Measurements from ENCODE around the gene PROX1. TPM values are rescaled to one million over a fixed set of nuclear protein-coding genes. Genes with fewer than 3 reads are reported as not detected.

The PROX1 gene
- total RNA-seq, 2 experiments from 2014 or later = 0.02 to 0.15 TPM

DNA sequence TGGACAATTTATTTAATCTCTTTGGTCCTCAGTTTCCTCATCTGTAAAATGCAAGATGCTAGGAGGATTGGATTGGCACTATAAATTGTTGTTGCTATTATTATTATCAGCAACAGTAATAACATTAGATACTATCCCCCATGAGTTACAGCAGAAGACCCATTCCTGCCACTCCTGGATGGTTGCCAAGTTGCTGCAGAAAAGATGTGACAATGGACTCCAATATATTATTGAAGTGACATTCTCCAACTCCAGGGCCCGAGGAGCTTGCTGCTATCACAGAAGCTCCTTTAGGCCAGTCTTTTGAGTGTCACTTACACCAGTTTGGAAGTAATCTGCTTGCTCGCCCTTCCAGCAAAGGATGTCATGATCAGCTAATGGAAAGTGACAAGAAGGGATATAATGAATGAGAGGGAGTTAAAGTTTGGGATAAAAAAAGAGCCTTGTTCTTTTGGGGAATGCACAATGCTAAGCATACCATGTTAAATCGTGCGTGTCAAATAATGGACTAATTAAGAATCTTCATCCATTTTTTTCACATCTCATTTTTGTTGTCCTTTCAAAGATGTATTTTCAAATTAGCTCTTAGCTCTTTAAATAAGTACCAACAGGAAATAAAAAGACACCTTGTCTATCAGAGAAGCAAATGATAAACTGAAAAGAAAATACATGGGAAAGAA lies 19.5 kb upstream of the PROX1 start:
- Mint-ChIP-seq H3K36me3 (ENCODE audit: low read depth) (no peaks in the 10 kb centered on the region), H3K27ac (no peak overlapping the region), H3K4me3 (no peak overlapping the region), H3K4me1 (peaks cover 3% of the 10 kb centered on the region), H3K27me3 (peaks cover 7% of the 10 kb centered on the region), H3K9me3 (no peaks in the 10 kb centered on the region)
- DNase-seq = no peak
- ChIA-PET POLR2A (interaction anchor here (0.6 kb wide), 1 partner anchor 20 kb away, joined by 3 read pairs; no protein-coding TSS in a partner anchor), CTCF (no interaction called here)

DNA sequence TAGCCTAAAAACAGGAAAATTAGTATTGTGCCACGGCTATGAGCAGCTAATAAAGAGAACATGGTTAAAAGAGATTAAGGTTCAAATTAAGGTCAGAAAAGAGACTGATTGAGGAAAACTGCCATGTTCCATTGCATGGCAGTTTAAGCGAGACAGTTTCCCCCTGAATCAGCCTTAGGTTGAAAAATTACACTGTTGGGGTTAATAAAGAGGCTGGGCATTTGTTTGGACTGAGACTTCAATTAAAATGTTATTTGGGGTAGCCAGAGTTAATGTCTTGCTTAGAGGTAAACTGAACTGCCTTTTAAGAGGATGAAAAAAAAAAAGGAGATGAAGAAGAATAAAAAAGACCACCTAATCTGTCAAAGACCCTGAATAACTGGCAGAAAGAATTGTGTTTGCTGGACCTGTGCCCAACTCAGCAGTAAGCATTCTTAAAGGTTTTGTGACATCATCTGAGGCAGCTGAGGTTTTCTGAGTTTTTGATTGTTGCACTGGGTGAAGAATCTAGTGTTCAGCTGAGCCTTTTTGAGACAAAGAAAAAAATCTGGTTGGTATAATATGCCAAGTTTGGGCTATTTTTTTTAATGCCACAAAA lies 17.7 kb upstream of the PROX1 start:
- H3K36me3 Mint-ChIP-seq (ENCODE audit: low read depth) = no peaks in the 10 kb centered on the region
- H3K27me3 Mint-ChIP-seq = peaks cover 4% of the 10 kb centered on the region
- H3K27ac Mint-ChIP-seq = no peak overlapping the region
- ChIA-PET POLR2A (no interaction called here), CTCF (no interaction called here)
- DNase-seq = no peak
- H3K4me3 Mint-ChIP-seq = no peak overlapping the region
- H3K9me3 Mint-ChIP-seq = no peaks in the 10 kb centered on the region
- peaks cover 3% of the 10 kb centered on the region for H3K4me1 Mint-ChIP-seq

DNA sequence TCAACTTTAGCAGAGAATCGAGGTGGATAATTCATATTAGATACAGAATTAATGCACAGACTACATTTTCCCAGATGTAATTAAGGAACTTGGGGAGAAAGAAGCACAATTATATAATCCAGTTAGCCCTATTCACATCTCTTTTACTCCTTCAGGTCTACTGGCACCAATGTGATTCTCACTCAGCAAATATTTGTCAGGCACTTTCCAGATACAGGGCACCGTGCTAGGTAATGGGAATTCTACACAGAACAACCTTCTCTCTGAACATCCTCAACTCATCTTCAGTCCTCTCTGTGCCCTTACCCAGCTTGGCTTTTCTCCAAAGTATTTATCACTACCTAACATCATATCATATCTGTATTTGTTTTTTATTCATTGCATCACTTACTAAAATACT lies 15.6 kb upstream of the PROX1 start:
- Mint-ChIP-seq H3K27me3 (peaks cover 21% of the 10 kb centered on the region), H3K36me3 (ENCODE audit: low read depth) (no peaks in the 10 kb centered on the region), H3K4me1 (peaks cover 3% of the 10 kb centered on the region), H3K9me3 (no peaks in the 10 kb centered on the region), H3K4me3 (no peak overlapping the region), H3K27ac (no peak overlapping the region)
- CTCF ChIA-PET = interaction anchor here (0.6 kb wide), 1 partner anchor 707 kb away, joined by 3 read pairs; no protein-coding TSS in a partner anchor
- POLR2A ChIA-PET = interaction anchor here (0.7 kb wide), 1 partner anchor 414 kb away, joined by 3 read pairs; no protein-coding TSS in a partner anchor
- DNase-seq = no peak

DNA sequence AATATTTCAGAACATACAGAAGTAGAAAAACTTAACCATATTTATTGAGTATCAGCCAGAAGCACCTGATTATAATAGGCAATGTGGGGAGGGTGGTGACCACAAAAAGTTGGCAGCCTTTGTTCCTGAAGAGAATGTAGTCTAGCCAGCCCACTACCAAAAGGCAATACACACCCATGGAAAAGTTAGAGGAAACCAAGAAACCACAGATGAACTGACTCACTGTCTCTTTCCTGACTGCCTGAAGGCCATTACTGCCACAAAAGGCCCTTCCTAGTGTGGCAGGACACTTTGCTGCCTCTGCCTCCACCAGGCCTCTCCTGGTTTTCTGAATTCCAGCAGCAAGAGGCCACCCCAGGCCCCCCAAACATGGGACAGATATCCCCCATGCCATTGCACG lies 14.6 kb upstream of the PROX1 start:
- Mint-ChIP-seq H3K27ac (no peak overlapping the region), H3K9me3 (no peaks in the 10 kb centered on the region), H3K36me3 (ENCODE audit: low read depth) (peaks cover 1% of the 10 kb centered on the region), H3K4me3 (no peak overlapping the region), H3K4me1 (peaks cover 3% of the 10 kb centered on the region), H3K27me3 (peaks cover 30% of the 10 kb centered on the region)
- DNase-seq = no peak
- ChIA-PET CTCF (no interaction called here), POLR2A (no interaction called here)

DNA sequence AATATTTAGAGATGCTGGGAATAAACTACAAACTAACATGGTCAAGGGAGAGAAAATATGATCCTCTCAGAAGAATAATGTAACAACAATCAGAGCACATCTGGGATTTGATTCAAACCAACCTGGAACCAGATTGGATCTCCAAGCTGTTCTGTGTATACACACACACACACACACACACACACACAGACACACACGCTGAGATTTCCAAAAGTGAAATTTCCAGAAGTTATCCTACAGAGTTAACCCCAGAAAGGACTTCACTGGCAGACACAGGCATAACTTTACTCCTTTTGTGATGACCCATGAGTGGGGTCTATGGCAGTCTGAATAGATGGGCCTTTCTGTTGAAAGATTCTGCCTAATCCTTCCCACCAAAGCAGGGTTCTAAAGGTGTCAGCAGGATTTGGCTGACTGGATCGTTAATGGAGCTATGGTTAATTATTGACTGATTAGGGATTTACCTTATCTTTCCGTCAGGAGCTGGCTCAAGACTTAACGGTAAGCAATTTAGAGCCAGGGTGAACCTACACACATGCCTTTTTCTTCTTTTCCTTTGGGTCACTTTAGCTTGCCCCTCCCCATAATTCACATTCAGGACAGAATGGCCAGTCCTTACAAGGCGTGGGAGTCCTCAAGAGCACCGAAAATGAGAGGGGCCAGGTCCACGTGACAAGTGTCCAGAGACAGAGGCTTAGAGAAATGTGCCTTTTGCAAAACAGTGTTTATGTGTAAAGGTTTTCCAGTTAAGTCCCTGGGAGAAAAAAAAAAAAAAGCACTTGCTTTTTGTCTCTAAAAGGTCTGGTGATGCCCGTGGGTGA lies 10.9 kb upstream of the PROX1 start:
- Mint-ChIP-seq H3K27me3 (peaks cover 59% of the 10 kb centered on the region), H3K4me3 (no peak overlapping the region), H3K27ac (no peak overlapping the region), H3K4me1 (peaks cover 8% of the 10 kb centered on the region), H3K9me3 (no peaks in the 10 kb centered on the region), H3K36me3 (ENCODE audit: low read depth) (peaks cover 1% of the 10 kb centered on the region)
- ChIA-PET POLR2A (no interaction called here), CTCF (no interaction called here)
- DNase-seq = no peak

DNA sequence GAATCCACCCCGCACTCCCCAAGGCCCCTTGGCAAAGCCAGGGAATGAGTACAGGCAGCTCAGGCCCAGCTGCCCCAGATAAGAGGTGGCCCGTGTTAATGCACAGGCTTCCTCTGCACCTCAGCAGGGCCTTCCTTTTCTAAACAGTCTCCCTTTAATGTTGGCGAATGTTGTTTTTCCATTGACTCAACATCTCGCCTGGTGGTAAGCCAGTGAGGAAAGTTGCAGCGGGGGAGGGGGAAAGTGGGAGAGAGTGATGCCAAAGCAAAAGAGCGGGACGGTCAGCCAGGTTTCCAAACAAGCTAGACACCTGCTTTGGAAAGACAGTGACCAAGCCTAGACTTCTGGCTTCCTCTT lies 10.3 kb upstream of the PROX1 start:
- no peak overlapping the region for H3K27ac Mint-ChIP-seq
- H3K36me3 Mint-ChIP-seq (ENCODE audit: low read depth) = peaks cover 1% of the 10 kb centered on the region
- H3K27me3 Mint-ChIP-seq = peaks cover 65% of the 10 kb centered on the region
- DNase-seq = no peak
- H3K4me3 Mint-ChIP-seq = no peak overlapping the region
- H3K9me3 Mint-ChIP-seq = no peaks in the 10 kb centered on the region
- H3K4me1 Mint-ChIP-seq = peaks cover 10% of the 10 kb centered on the region
- CTCF ChIA-PET = no interaction called here
- POLR2A ChIA-PET = no interaction called here

DNA sequence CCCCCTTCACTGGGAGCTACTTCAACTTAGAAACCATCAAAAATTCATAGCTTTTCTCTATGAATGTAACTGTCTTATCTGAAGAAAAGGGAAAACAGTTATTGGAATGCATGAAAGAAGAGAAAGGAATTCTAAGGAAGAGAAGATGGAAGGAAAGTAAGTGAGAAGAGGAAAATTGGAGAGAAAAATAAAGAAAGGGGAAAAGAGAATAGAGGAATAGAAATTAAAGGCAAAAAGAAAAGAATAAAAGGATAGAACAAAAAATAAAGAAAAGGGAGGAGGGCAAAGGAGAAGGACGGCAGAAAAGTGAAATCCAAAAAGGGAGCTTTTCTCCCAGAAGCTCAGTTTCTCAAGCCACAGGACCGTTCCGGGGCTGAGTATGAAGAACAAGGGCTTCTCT lies 9.9 kb upstream of the PROX1 start:
- no peak overlapping the region for H3K27ac Mint-ChIP-seq
- peaks cover 8% of the 10 kb centered on the region for H3K4me1 Mint-ChIP-seq
- DNase-seq = no peak
- H3K36me3 Mint-ChIP-seq (ENCODE audit: low read depth) = peaks cover 1% of the 10 kb centered on the region
- POLR2A ChIA-PET = no interaction called here
- no peak overlapping the region for H3K4me3 Mint-ChIP-seq
- peaks cover 65% of the 10 kb centered on the region for H3K27me3 Mint-ChIP-seq
- no peaks in the 10 kb centered on the region for H3K9me3 Mint-ChIP-seq
- CTCF ChIA-PET = interaction anchor here (1.2 kb wide), 1 partner anchor 12 kb away, joined by 4 read pairs; no protein-coding TSS in a partner anchor

DNA sequence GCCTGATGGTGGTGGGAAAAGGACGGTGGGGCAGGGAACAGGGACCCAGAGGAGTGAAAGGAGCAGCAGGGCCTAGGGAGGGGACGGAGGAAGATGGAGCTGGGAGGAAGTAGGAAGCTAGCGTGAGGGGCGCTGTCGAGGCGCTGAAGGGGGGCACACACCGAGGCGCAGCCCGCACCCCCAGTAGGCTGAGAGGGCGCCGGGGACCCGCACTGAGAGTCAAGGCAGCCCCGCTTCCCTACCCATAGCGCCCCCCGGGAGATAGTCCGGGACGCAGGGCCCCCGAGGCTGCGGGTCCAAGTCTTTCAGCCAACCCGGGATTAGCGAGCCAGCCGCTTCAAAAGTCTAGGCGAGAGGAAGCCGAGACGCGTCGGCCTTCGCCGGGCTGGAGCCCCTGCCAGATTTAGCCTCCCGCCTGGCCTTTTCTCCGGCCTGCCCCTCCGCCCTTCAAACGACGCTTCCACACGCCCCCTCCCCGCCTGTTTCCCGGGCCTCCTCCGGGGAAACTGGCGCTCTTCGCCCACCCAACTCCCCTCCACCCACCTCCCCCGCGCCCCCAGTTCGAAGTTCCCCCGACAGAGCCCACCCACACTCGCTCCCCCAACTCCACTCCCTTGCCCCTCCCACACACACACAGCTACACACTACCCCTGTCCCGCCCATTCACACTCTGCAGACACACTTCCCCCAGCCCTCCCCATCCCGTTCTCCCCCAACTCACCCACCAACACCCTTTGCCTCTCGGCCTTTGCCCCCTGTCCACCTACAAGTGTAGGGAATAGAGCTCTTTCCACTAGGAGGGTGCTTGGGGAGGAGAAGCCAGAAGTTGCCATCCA lies 7.8 kb upstream of the PROX1 start:
- Mint-ChIP-seq H3K27ac (no peak overlapping the region), H3K9me3 (no peaks in the 10 kb centered on the region), H3K4me1 (peaks cover 11% of the 10 kb centered on the region), H3K4me3 (peak overlapping the region; percentile 6), H3K27me3 (peaks cover 85% of the 10 kb centered on the region), H3K36me3 (ENCODE audit: low read depth) (peaks cover 1% of the 10 kb centered on the region)
- no peak for DNase-seq
- ChIA-PET CTCF (no interaction called here), POLR2A (no interaction called here)

DNA sequence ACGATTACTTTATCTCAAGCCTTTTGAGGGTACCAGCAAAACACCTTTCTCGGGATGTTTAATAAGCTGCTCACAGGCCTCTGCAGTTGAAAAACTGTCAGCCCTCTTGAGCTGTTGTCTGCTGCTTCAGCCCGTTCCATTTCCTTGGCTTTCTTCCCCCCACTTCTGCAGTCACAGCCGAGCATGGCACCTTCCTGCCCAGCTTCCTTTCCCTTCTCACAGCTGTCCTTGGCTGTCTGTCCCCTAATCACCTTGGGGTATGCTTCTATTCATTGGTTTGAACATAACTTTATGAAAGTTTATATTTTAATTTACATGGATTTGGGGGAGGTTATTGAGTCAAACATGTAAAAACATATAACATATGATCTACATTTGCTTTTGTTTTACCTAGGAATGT lies 6.9 kb upstream of the PROX1 start:
- no peaks in the 10 kb centered on the region for H3K9me3 Mint-ChIP-seq
- peaks cover 1% of the 10 kb centered on the region for H3K36me3 Mint-ChIP-seq (ENCODE audit: low read depth)
- CTCF ChIA-PET = no interaction called here
- no peak overlapping the region for H3K4me3 Mint-ChIP-seq
- POLR2A ChIA-PET = no interaction called here
- DNase-seq = no peak
- peaks cover 15% of the 10 kb centered on the region for H3K4me1 Mint-ChIP-seq
- peaks cover 88% of the 10 kb centered on the region for H3K27me3 Mint-ChIP-seq
- no peak overlapping the region for H3K27ac Mint-ChIP-seq

DNA sequence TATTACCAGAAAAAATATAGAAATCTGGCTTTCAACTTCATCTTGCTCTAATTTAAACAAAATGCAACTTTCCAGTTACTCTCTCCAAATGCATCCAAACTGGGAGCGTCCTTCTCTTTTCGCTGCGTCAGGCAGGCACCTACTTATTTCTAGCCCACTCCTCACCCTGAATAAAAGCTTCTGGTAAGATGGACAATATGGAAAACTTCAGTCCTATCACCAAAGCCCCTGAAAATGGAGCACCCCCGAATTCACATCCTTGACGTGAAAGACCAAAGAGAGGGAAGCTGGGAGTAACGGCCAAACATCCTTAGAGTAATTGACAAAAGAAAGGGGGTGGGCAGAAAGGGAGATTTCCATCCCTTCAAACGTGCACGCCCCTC lies 5.5 kb upstream of the PROX1 start:
- POLR2A ChIA-PET = no interaction called here
- H3K9me3 Mint-ChIP-seq = no peaks in the 10 kb centered on the region
- peak overlapping the region; percentile 6 for H3K4me3 Mint-ChIP-seq
- no peak overlapping the region for H3K27ac Mint-ChIP-seq
- peaks cover 90% of the 10 kb centered on the region for H3K27me3 Mint-ChIP-seq
- H3K4me1 Mint-ChIP-seq = peaks cover 27% of the 10 kb centered on the region
- H3K36me3 Mint-ChIP-seq (ENCODE audit: low read depth) = peaks cover 1% of the 10 kb centered on the region
- no peak for DNase-seq
- CTCF ChIA-PET = no interaction called here

DNA sequence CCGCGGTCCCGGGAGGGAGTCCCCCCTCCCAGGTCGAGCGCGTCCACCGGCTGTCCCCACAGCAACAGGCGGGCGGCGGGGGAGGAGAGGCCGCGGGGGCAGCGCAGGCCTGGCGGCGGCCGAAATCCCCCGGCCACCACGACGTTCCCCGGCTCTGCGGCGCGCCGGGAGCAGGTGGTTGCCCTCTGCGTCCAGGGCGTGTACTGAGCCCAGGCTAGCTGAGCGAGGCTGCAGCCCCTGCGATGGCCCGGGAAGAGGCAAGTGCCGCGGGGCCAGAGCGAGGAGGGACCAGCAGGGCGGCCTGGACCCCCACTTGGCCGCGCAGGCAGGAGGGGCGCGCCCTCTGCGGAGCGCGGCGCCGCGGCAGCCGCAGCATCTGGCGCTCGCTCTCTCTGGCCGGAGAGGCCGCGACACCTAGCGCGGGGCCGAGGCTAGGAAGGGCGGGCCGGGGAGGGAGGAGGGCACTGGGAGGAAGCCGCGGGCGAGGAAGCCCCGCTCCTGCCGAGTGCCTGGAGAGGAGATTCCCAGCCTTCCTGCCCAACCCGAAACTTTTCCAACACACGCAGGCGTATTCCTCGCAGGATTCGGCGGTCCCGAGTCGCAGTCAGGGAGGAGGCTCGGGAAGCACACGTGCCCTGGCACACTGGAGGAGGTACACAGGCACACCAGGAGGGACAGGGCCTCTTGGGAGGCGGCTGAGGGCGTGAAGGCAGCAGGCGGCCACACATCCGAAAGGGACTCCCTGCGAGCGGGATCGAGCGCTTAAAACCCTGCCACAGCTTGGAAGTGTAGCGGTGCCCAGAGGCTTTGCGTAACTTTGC lies 4.9 kb upstream of the PROX1 start:
- H3K27me3 Mint-ChIP-seq = peaks cover 88% of the 10 kb centered on the region
- H3K4me1 Mint-ChIP-seq = peaks cover 31% of the 10 kb centered on the region
- ChIA-PET CTCF (interaction anchor here (0.9 kb wide), 1 partner anchor 12 kb away, joined by 3 read pairs; no protein-coding TSS in a partner anchor), POLR2A (no interaction called here)
- H3K27ac Mint-ChIP-seq = no peak overlapping the region
- H3K4me3 Mint-ChIP-seq = no peak overlapping the region
- DNase-seq = no peak
- H3K36me3 Mint-ChIP-seq (ENCODE audit: low read depth) = peaks cover 2% of the 10 kb centered on the region
- H3K9me3 Mint-ChIP-seq = no peaks in the 10 kb centered on the region
